Ovary (tissue), 9 donors: Measurements from ENCODE around the gene SMAD3. TPM values are rescaled to one million over a fixed set of nuclear protein-coding genes. Genes with fewer than 3 reads are reported as not detected.

ENCODE experiments used
- DNase-seq, 5 donors: peaks; one replicate each; pipeline ENCODE4 v3.0.0-alpha.2; 2019 to 2020
- H3K27ac ChIP-seq, 2 donors: fragments of 200-600 bp; one replicate each; pipeline versions ENCODE4 v1.5.1 to v1.8.0; 2019 to 2022
- H3K27me3 ChIP-seq: fragments of 200-600 bp; one replicate; pipeline ENCODE4 v1.8.0; 2022
- H3K36me3 ChIP-seq: fragments of 200-600 bp; sonication (generic); one replicate; pipeline ENCODE4 v1.5.1; 2019
- H3K4me1 ChIP-seq: one replicate; pipeline ENCODE4 v1.8.1; 2013; ENCODE audit warnings: mild to moderate bottlenecking, moderate library complexity; ENCODE audit not compliant: insufficient read depth
- H3K4me3 ChIP-seq: fragments of 200-600 bp; sonication (generic); one replicate; pipeline ENCODE4 v1.5.1; 2017
- H3K9me3 ChIP-seq, 2 donors: fragments of 200-600 bp in 1 of 2; sonication (generic) in 1 of 2; one replicate each; pipeline versions ENCODE4 v1.5.1 to v1.8.1; 2013 to 2019; ENCODE audit warnings: mild to moderate bottlenecking in 1 of 2, moderate library complexity in 1 of 2
- EP300 ChIP-seq: sonication (generic); formaldehyde crosslinking; IDR thresholded peaks from one replicate; pipeline ENCODE4 v1.6.1; 2017; ENCODE audit warnings: antibody characterized with exemption
- POLR2A ChIP-seq: fragments of 450-650 bp; IDR thresholded peaks from one replicate; pipeline ENCODE4 v1.6.1; 2017; ENCODE audit warnings: antibody characterized with exemption, mild to moderate bottlenecking, moderate library complexity
- WGBS, 3 donors: extraction: QIAGEN DNeasy Blood & Tissue Kit in 1 of 3; methylation state at CpG; one replicate each; pipeline versions ENCODE4 v1.1.5 to v1.1.7; 2013 to 2017; 5-methylcytosine and 5-hydroxymethylcytosine counted together
- intact Hi-C, 4 donors: fragments of 100-400 bp; cut with DNase I; formaldehyde crosslinking; loops; one replicate each; pipeline versions ENCODE4 v1.11.0 to v1.15.1; 2022 to 2023
- polyA plus RNA-seq, 2 donors: library from polyadenylated mRNA; stranded (reverse); fragments of 200-250 nt in 1 of 2; fragments of 350-450 nt in 1 of 2; fragmentation: Illumina TruSeq in 1 of 2; extraction: RNeasy Lipid Tissue Mini Kit (QIAGEN cat#74804) in 1 of 2; gene quantifications; one replicate each; pipeline ENCODE4 v1.2.3, GENCODE V29; 2013 to 2014
- total RNA-seq, 7 donors: library from RNA; depleted of rRNA in 2 of 7; stranded (reverse); fragments of >200 nt in 2 of 7; fragmentation: NEBNext Ultra II Directional in 3 of 7; extraction: Animal tissue kit (Norgen Biotek cat#: 25700) in 3 of 7; gene quantifications; one replicate each; pipeline versions ENCODE4 v1.1.0 to v1.2.4, GENCODE V29; 2016 to 2023
- TF ChIP-seq, protein P1 (sequence below), 3 donors: fragments of 450-650 bp in 2 of 3; fragments of 200-600 bp in 1 of 3; IDR thresholded peaks; one replicate each; pipeline versions ENCODE4 v1.5.1 to v1.8.0; 2016 to 2022; ENCODE audit warnings: antibody characterized with exemption in 3 of 3, mild to moderate bottlenecking in 1 of 3
- donor health status: DM: no; HTN: no; CAD: no; lungs with moderate emphysema.
- donor health status: DM: no; HTN: no; CAD: no.
- donor health status: Bipolar disorder and iron deficiency.
- donor health status: DM: yes; HTN: yes; CAD: no.
- donor health status: DM: no; HTN: no; CAD: no.
- donor health status: DM: yes; HTN: yes; CAD: no.

Gene SMAD3
- total and polyA plus RNA-seq, 9 donors: 18.7 to 78.6 (median 46.0) TPM

GRCh38 chr15:67076147-67076843 is 10.9 kb downstream of the SMAD3 start:
- H3K4me3 ChIP-seq: no peak overlapping the region
- DNase-seq: peak in 2 of 5 donors; percentile 20 to 41
- intact Hi-C loops: no loop called here
- no peaks in the 10 kb centered on the region for H3K36me3 ChIP-seq
- H3K4me1 ChIP-seq: peaks cover 39% of the 10 kb centered on the region
- H3K27me3 ChIP-seq: no peaks in the 10 kb centered on the region
- WGBS, 3 donors: 60 to 81% (median 63%) methylated on average over 13 of the region's 13 CpGs
- no peaks in the 10 kb centered on the region for H3K9me3 ChIP-seq
- no peak overlapping the region for H3K27ac ChIP-seq
- TF ChIP-seq, protein P1, sequence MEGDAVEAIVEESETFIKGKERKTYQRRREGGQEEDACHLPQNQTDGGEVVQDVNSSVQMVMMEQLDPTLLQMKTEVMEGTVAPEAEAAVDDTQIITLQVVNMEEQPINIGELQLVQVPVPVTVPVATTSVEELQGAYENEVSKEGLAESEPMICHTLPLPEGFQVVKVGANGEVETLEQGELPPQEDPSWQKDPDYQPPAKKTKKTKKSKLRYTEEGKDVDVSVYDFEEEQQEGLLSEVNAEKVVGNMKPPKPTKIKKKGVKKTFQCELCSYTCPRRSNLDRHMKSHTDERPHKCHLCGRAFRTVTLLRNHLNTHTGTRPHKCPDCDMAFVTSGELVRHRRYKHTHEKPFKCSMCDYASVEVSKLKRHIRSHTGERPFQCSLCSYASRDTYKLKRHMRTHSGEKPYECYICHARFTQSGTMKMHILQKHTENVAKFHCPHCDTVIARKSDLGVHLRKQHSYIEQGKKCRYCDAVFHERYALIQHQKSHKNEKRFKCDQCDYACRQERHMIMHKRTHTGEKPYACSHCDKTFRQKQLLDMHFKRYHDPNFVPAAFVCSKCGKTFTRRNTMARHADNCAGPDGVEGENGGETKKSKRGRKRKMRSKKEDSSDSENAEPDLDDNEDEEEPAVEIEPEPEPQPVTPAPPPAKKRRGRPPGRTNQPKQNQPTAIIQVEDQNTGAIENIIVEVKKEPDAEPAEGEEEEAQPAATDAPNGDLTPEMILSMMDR (IDR thresholded peaks at IDR 0.05): no peak
- TF ChIP-seq EP300: no peak

DNA sequence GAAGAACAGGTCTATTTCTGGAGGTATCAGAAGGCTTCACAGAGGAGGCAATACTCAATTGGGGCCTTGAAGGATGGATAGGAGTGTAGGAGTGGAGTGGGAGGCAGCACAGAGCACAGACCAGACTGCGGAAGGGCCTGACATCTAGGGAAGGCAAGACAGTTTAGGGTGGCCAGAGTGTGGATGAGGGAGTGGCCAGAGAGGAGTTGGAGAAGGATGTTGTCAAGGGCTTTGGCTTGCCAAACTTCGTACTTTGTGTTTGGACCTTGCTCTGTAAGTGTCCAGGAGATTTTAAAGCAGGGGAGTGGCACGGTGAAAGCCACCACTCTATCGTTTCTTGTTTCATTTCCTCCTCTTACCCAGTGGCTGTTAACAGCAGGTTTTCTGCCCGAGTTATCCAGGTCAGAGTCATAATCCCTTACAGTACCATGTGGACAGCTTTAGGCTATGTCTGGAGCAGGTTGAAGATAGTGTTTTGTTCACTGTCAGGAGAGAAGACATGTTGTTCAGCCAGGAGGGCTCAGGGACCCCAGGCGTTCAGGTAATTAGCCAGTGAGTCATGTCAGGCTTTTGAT is 12.3 kb downstream of the SMAD3 start:
- H3K27ac ChIP-seq: no peak overlapping the region

DNA sequence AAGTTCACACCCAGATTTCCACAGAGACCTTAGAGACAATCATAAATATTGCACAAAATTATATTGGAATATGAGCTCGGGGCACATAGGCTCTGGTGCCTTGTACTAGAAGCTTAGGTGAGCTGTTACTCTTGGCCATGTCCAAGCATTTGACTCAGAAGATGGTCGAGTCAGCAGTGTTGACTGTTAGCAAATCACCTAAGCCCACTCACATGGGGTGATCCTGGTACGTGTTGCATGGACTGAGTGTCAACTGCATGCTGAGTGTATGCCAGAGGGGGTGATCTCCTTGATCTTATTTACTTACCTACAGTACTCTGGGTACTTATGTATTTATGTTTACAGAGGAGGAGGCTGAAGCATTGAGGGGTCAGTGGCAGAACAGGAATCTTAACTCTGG is 14.0 kb downstream of the SMAD3 start:
- peaks cover 44% of the 10 kb centered on the region for H3K4me1 ChIP-seq
- H3K27ac ChIP-seq: no peak overlapping the region
- H3K9me3 ChIP-seq: no peaks in the 10 kb centered on the region
- intact Hi-C loops: no loop called here
- no peaks in the 10 kb centered on the region for H3K27me3 ChIP-seq
- 64 to 86% (median 66%) methylated on average over 3 of the region's 3 CpGs for WGBS, 3 donors
- no peaks in the 10 kb centered on the region for H3K36me3 ChIP-seq
- H3K4me3 ChIP-seq: no peak overlapping the region
- no peak for DNase-seq
- no peak for TF ChIP-seq POLR2A
- no peak for TF ChIP-seq EP300
- TF ChIP-seq, protein P1 (IDR thresholded peaks at IDR 0.05): no peak

More for the DNA sequence above, 12.3 kb downstream of the SMAD3 start:
- DNase-seq: no peak
- Histone ChIP-seq H3K4me3 (no peak overlapping the region), H3K36me3 (no peaks in the 10 kb centered on the region), H3K27me3 (no peaks in the 10 kb centered on the region), H3K4me1 (peaks cover 37% of the 10 kb centered on the region), H3K9me3 (no peaks in the 10 kb centered on the region)
- WGBS, 3 donors: 42 to 55% (median 54%) methylated on average over 6 of the region's 6 CpGs
- intact Hi-C loops: no loop called here
- TF ChIP-seq EP300 (no peak), POLR2A (no peak)
- TF ChIP-seq, protein P1 (IDR thresholded peaks at IDR 0.05): no peak

DNA sequence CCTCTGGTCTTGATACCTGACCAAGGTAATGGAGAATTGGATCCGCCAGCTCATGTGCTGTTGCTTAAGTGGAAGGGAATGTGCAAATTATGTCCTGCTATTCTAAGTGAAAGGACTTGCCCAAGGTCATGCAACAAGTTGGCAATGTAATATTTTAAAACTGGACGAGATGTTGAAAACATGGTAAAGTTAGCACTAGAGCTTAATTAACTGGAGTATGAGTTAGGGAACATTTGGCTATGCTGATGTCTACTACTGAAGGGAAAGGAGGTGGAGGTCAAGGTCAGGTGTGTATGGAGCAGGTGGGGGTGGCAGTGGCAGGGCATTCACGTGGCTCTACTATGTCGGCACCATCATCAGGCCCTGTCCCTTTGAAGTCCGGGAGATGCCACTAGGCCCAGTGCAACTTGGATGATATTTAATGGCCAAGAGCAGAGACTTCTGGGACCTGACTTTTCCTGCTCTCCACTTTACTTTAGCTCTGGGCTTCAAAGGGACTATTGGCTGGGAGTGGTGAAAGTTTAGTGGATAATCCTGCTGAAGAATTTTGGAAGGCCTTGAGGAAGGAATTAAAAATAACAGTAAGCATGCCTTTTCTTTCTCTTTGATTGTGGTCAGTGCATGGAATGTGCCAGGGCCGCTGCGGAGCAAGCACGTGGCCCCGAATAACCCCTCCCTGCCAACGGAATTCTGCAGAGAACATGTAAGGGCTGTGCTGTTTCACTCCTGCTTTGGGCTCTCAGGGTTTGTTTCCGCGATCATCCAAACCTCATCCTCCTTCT is 14.9 kb downstream of the SMAD3 start:
- WGBS, 3 donors: 11 to 18% (median 12%) methylated on average over 12 of the region's 12 CpGs

More for the DNA sequence above, 14.9 kb downstream of the SMAD3 start:
- no peak overlapping the region for H3K4me3 ChIP-seq
- TF ChIP-seq EP300 (no peak), POLR2A (no peak)
- TF ChIP-seq, protein P1 (IDR thresholded peaks at IDR 0.05): no peak
- peak overlapping the region in 1 of 2 donors; percentile 34 for H3K27ac ChIP-seq
- no peaks in the 10 kb centered on the region for H3K36me3 ChIP-seq
- H3K27me3 ChIP-seq: no peaks in the 10 kb centered on the region
- no peaks in the 10 kb centered on the region for H3K9me3 ChIP-seq
- peaks cover 45% of the 10 kb centered on the region for H3K4me1 ChIP-seq
- DNase-seq: peak; percentile 63 to 84 (median 73)
- intact Hi-C loops: no loop called here
